HepG2 (cell line): ENCODE data around the gene LRPPRC. TPM values are rescaled to one million over a fixed set of nuclear protein-coding genes. Genes with fewer than 3 reads are reported as not detected.

ENCODE experiments used
- DNMT3B ChIP-seq: conservative IDR thresholded peaks from 2 replicates; pipeline ENCODE4 v1.6.1; 2016; ENCODE audit warnings: missing biosample characterization, control low read depth
- GABPB1 ChIP-seq: IDR thresholded peaks from 2 replicates; pipeline ENCODE4 v1.6.1; 2016; ENCODE audit warnings: mild to moderate bottlenecking, missing genetic modification reagents, moderate library complexity, missing compliant biosample characterization
- NBN ChIP-seq: fragments of 450-650 bp; conservative IDR thresholded peaks from 2 replicates; pipeline ENCODE4 v1.6.1; 2017
- NFAT5 ChIP-seq: sonication (generic); formaldehyde crosslinking; IDR thresholded peaks from 2 replicates; pipeline ENCODE4 v1.4.0; 2020; ENCODE audit warnings: missing genetic modification reagents
- NRL ChIP-seq: sonication (generic); formaldehyde crosslinking; IDR thresholded peaks from 2 replicates; pipeline ENCODE4 v1.5.0; 2020; ENCODE audit warnings: missing genetic modification reagents, mild to moderate bottlenecking, moderate library complexity, borderline replicate concordance
- POLR2AphosphoS5 ChIP-seq: IDR thresholded peaks from 2 replicates; pipeline ENCODE4 v1.6.1; 2012; ENCODE audit warnings: low read depth, low read length
- REPIN1 ChIP-seq: sonication (generic); formaldehyde crosslinking; IDR thresholded peaks from 2 replicates; pipeline ENCODE4 v1.8.0; 2022; ENCODE audit warnings: missing genetic modification reagents, low read depth, mild to moderate bottlenecking, borderline replicate concordance
- ZBED4 ChIP-seq: sonication (generic); formaldehyde crosslinking; IDR thresholded peaks from 2 replicates; pipeline ENCODE4 v1.4.0; 2020; ENCODE audit warnings: missing genetic modification reagents, borderline replicate concordance
- ZBTB10 ChIP-seq: sonication (generic); formaldehyde crosslinking; IDR thresholded peaks from 2 replicates; pipeline ENCODE4 v1.4.0; 2020; ENCODE audit warnings: missing genetic modification reagents, borderline replicate concordance
- ZFP62 ChIP-seq: sonication (generic); formaldehyde crosslinking; IDR thresholded peaks from 2 replicates; pipeline ENCODE4 v1.4.0; 2020; ENCODE audit warnings: missing genetic modification reagents
- ZNF501 ChIP-seq: sonication (generic); formaldehyde crosslinking; IDR thresholded peaks from 2 replicates; pipeline ENCODE4 v1.5.1; 2020; ENCODE audit warnings: mild to moderate bottlenecking, moderate library complexity, missing genetic modification reagents
- ZNF512 ChIP-seq: sonication (generic); formaldehyde crosslinking; IDR thresholded peaks from 2 replicates; pipeline ENCODE4 v1.4.0; 2020; ENCODE audit warnings: mild to moderate bottlenecking, missing genetic modification reagents
- ZNF614 ChIP-seq: IDR thresholded peaks from 2 replicates; pipeline ENCODE4 v1.6.1; 2018; ENCODE audit warnings: missing biosample characterization, missing genetic modification reagents, inconsistent platforms, borderline replicate concordance
- ZNF766 ChIP-seq: sonication (generic); formaldehyde crosslinking; IDR thresholded peaks from 2 replicates; pipeline ENCODE4 v1.5.0; 2020; ENCODE audit warnings: missing genetic modification reagents, borderline replicate concordance
- ZSCAN21 ChIP-seq: sonication (generic); formaldehyde crosslinking; IDR thresholded peaks from 2 replicates; pipeline ENCODE4 v1.8.0; 2022; ENCODE audit warnings: mild to moderate bottlenecking, missing genetic modification reagents, moderate library complexity, borderline replicate concordance
- polyA plus RNA-seq, 8 experiments: library from polyadenylated mRNA; depleted of rRNA in 3 of 8; stranded (reverse) in 7 of 8; unstranded in 1 of 8; fragments of >200 nt; fragmentation: Illumina TruSeq in 4 of 8; extraction: Trizol in 4 of 8; gene quantifications; 2 replicates each; pipeline versions ENCODE4 v1.2.1 to v1.2.3, GENCODE V29; 2011 to 2016; ENCODE audit warnings: low read depth in 4 of 8, missing spikeins in 1 of 8, mixed read lengths in 1 of 8; ENCODE audit not compliant: insufficient read depth in 1 of 8
- total RNA-seq, 5 experiments: library from RNA; depleted of rRNA; stranded (reverse); fragments of >200 nt; fragmentation: Illumina TruSeq; extraction: Trizol; gene quantifications; 2 replicates each; pipeline ENCODE4 v1.2.3, GENCODE V29; 2016; ENCODE audit warnings: low read depth in 1 of 5

The LRPPRC gene
- total and polyA plus RNA-seq, 2 of the 13 experiments (the other 11 are each of a cell fraction or from before 2014, with no cell fraction given) = 117 to 167 TPM

GRCh38 chr2:43837831-43838559 lies 157.8 kb downstream of the LRPPRC start (continued):
- TF ChIP-seq ZNF614 (CRISPR knock-in tag) = no peak; the same call in 1 of the 2 replicates
- TF ChIP-seq NBN = no peak
- no peak for TF ChIP-seq ZNF512 (CRISPR knock-in tag)
- 0 out of 2 replicates have a peak, but pooled peaks have one; percentile 32 for TF ChIP-seq ZBED4 (CRISPR knock-in tag)
- TF ChIP-seq ZBTB10 = no peak
- TF ChIP-seq ZSCAN21 (CRISPR knock-in tag) = no peak; the same call in 1 of the 2 replicates
- no peak for TF ChIP-seq DNMT3B (CRISPR knock-in tag)
- TF ChIP-seq REPIN1 (CRISPR knock-in tag) = peak; percentile 8; the same call in 1 of the 2 replicates
- no peak for TF ChIP-seq ZFP62 (CRISPR knock-in tag)
- no peak; the same call in 1 of the 2 replicates for TF ChIP-seq NRL (CRISPR knock-in tag)
- no peak for TF ChIP-seq ZNF766 (CRISPR knock-in tag)
- no peak for TF ChIP-seq NFAT5 (CRISPR knock-in tag)
- no peak for TF ChIP-seq POLR2AphosphoS5
- no peak for TF ChIP-seq ZNF501
- TF ChIP-seq GABPB1 = no peak
